Neuron (in vitro differentiated cells): ENCODE data around the gene CACNG3.

ENCODE experiments used
- H2AFZ ChIP-seq: one replicate; pipeline ENCODE4 v1.6.1; 2013; ENCODE audit warnings: low read depth, mild to moderate bottlenecking, inconsistent platforms, low read length, moderate library complexity
- H3K27me3 ChIP-seq: one replicate; pipeline ENCODE4 v1.6.1; 2013; ENCODE audit warnings: low read length; ENCODE audit not compliant: insufficient read depth
- H3K36me3 ChIP-seq: one replicate; pipeline ENCODE4 v1.6.1; 2013; ENCODE audit warnings: low read length; ENCODE audit not compliant: insufficient read depth
- H3K4me1 ChIP-seq: one replicate; pipeline ENCODE4 v1.6.1; 2013; ENCODE audit warnings: low read length; ENCODE audit not compliant: insufficient read depth
- H3K4me3 ChIP-seq: 2 replicates; pipeline ENCODE4 v1.5.1; 2013; ENCODE audit warnings: mild to moderate bottlenecking, low read length, moderate library complexity
- H3K9me3 ChIP-seq: one replicate; pipeline ENCODE4 v1.6.1; 2013; ENCODE audit warnings: low read length

The CACNG3 gene

GRCh38 chr16:24246911-24247607 is 9.1 kb upstream of the CACNG3 start:
- Histone ChIP-seq H3K36me3 (no peaks in the 10 kb centered on the region), H2AFZ (no peak overlapping the region), H3K27me3 (no peaks in the 10 kb centered on the region), H3K4me1 (no peaks in the 10 kb centered on the region), H3K4me3 (no peak overlapping the region), H3K9me3 (no peaks in the 10 kb centered on the region)

- H3K4me3 ChIP-seq: no peak overlapping the region
- H3K4me1 ChIP-seq: no peaks in the 10 kb centered on the region
- H2AFZ ChIP-seq: no peak overlapping the region
- peaks cover 22% of the 10 kb centered on the region for H3K27me3 ChIP-seq
- H3K9me3 ChIP-seq: no peaks in the 10 kb centered on the region
- no peaks in the 10 kb centered on the region for H3K36me3 ChIP-seq
These were observed 2.9 kb upstream of the CACNG3 start for GRCh38 chr16:24253192-24253591.

- no peaks in the 10 kb centered on the region for H3K9me3 ChIP-seq
- no peaks in the 10 kb centered on the region for H3K36me3 ChIP-seq
- H2AFZ ChIP-seq: no peak overlapping the region
- H3K4me3 ChIP-seq: no peak overlapping the region
- H3K4me1 ChIP-seq: no peaks in the 10 kb centered on the region
- peaks cover 22% of the 10 kb centered on the region for H3K27me3 ChIP-seq
These were observed 1.8 kb downstream of the CACNG3 start for GRCh38 chr16:24257958-24258357.

- no peaks in the 10 kb centered on the region for H3K9me3 ChIP-seq
- no peaks in the 10 kb centered on the region for H3K36me3 ChIP-seq
- no peak overlapping the region for H2AFZ ChIP-seq
- peaks cover 22% of the 10 kb centered on the region for H3K27me3 ChIP-seq
- no peaks in the 10 kb centered on the region for H3K4me1 ChIP-seq
- no peak overlapping the region for H3K4me3 ChIP-seq
These were observed 2.7 kb downstream of the CACNG3 start for GRCh38 chr16:24258791-24259190.

GRCh38 chr16:24262816-24263215 is 6.7 kb downstream of the CACNG3 start:
- no peaks in the 10 kb centered on the region for H3K4me1 ChIP-seq
- no peaks in the 10 kb centered on the region for H3K27me3 ChIP-seq
- H3K36me3 ChIP-seq: no peaks in the 10 kb centered on the region
- no peaks in the 10 kb centered on the region for H3K9me3 ChIP-seq
- no peak overlapping the region for H3K4me3 ChIP-seq
- H2AFZ ChIP-seq: no peak overlapping the region

GRCh38 chr16:24270721-24271442 is 14.7 kb downstream of the CACNG3 start:
- no peaks in the 10 kb centered on the region for H3K27me3 ChIP-seq
- H3K4me1 ChIP-seq: no peaks in the 10 kb centered on the region
- H3K9me3 ChIP-seq: no peaks in the 10 kb centered on the region
- no peak overlapping the region for H2AFZ ChIP-seq
- H3K4me3 ChIP-seq: no peak overlapping the region
- no peaks in the 10 kb centered on the region for H3K36me3 ChIP-seq

- Histone ChIP-seq H2AFZ (no peak overlapping the region), H3K4me1 (no peaks in the 10 kb centered on the region), H3K36me3 (no peaks in the 10 kb centered on the region), H3K9me3 (no peaks in the 10 kb centered on the region), H3K4me3 (no peak overlapping the region), H3K27me3 (no peaks in the 10 kb centered on the region)
These were observed 16.2 kb downstream of the CACNG3 start for GRCh38 chr16:24272379-24272778.

- Histone ChIP-seq H3K4me1 (no peaks in the 10 kb centered on the region), H3K27me3 (no peaks in the 10 kb centered on the region), H3K36me3 (no peaks in the 10 kb centered on the region), H2AFZ (no peak overlapping the region), H3K4me3 (no peak overlapping the region), H3K9me3 (no peaks in the 10 kb centered on the region)
These were observed 17.5 kb downstream of the CACNG3 start for GRCh38 chr16:24273508-24274182.

- Histone ChIP-seq H3K4me1 (no peaks in the 10 kb centered on the region), H3K36me3 (no peaks in the 10 kb centered on the region), H3K9me3 (no peaks in the 10 kb centered on the region), H2AFZ (no peak overlapping the region), H3K4me3 (no peak overlapping the region), H3K27me3 (no peaks in the 10 kb centered on the region)
These were observed 19.3 kb downstream of the CACNG3 start for GRCh38 chr16:24275413-24275812.

- Histone ChIP-seq H3K4me1 (no peaks in the 10 kb centered on the region), H3K36me3 (no peaks in the 10 kb centered on the region), H3K4me3 (no peak overlapping the region)
These were observed 23.9 kb downstream of the CACNG3 start for GRCh38 chr16:24279982-24280515.

GRCh38 chr16:24281466-24281865 is 25.3 kb downstream of the CACNG3 start:
- Histone ChIP-seq H2AFZ (no peak overlapping the region), H3K9me3 (no peaks in the 10 kb centered on the region), H3K27me3 (no peaks in the 10 kb centered on the region), H3K4me3 (no peak overlapping the region), H3K4me1 (no peaks in the 10 kb centered on the region), H3K36me3 (no peaks in the 10 kb centered on the region)

More at GRCh38 chr16:24279982-24280515, 23.9 kb downstream of the CACNG3 start:
- H3K9me3 ChIP-seq: no peaks in the 10 kb centered on the region
- H3K27me3 ChIP-seq: no peaks in the 10 kb centered on the region
- H2AFZ ChIP-seq: no peak overlapping the region

- no peaks in the 10 kb centered on the region for H3K27me3 ChIP-seq
- H3K4me1 ChIP-seq: no peaks in the 10 kb centered on the region
These were observed 26.0 kb downstream of the CACNG3 start for GRCh38 chr16:24282141-24282540.

GRCh38 chr16:24286741-24287405 is 30.7 kb downstream of the CACNG3 start:
- Histone ChIP-seq H2AFZ (no peak overlapping the region), H3K9me3 (no peaks in the 10 kb centered on the region), H3K27me3 (peaks cover 2% of the 10 kb centered on the region), H3K4me3 (no peak overlapping the region), H3K4me1 (no peaks in the 10 kb centered on the region), H3K36me3 (no peaks in the 10 kb centered on the region)

More at GRCh38 chr16:24282141-24282540, 26.0 kb downstream of the CACNG3 start:
- H3K36me3 ChIP-seq: no peaks in the 10 kb centered on the region
- H3K4me3 ChIP-seq: no peak overlapping the region
- no peaks in the 10 kb centered on the region for H3K9me3 ChIP-seq
- no peak overlapping the region for H2AFZ ChIP-seq
